ENCODE data around the gene SDR9C7.
"Not testable (repeated sequence)": the region's sequence is repeated elsewhere in the genome, so short reads cannot be mapped to it uniquely, and the experiment has no call there.

Gene SDR9C7

GRCh38 chr12:56951582-56952339, 17.6 kb upstream of the SDR9C7 start:
- DNase-seq, result no peak

- no peak for DNase-seq
Observed at GRCh38 chr12:56948881-56949280, 14.7 kb upstream of the SDR9C7 start.

GRCh38 chr12:56948457-56948777, 14.2 kb upstream of the SDR9C7 start:
- DNase-seq, result no peak

GRCh38 chr12:56947633-56948456, 13.6 kb upstream of the SDR9C7 start:
- DNase-seq, result no peak

- no peak for DNase-seq
Observed at GRCh38 chr12:56943878-56944277, 9.7 kb upstream of the SDR9C7 start.

- DNase-seq, result not testable (repeated sequence)
Observed at GRCh38 chr12:56943374-56943773, 9.2 kb upstream of the SDR9C7 start.

GRCh38 chr12:56941299-56942017, 7.2 kb upstream of the SDR9C7 start:
- no peak for DNase-seq

- DNase-seq, result not testable (repeated sequence)
Observed at GRCh38 chr12:56940942-56941298, 6.7 kb upstream of the SDR9C7 start.

GRCh38 chr12:56935752-56936151, 1.5 kb upstream of the SDR9C7 start:
- no peak for DNase-seq

- no peak for DNase-seq
Observed at GRCh38 chr12:56935157-56935556, 949 bp upstream of the SDR9C7 start.

GRCh38 chr12:56932867-56933266, 1.3 kb downstream of the SDR9C7 start:
- no peak for DNase-seq

- no peak for DNase-seq
Observed at GRCh38 chr12:56932146-56932545, 2.1 kb downstream of the SDR9C7 start.

GRCh38 chr12:56931474-56931978, 2.7 kb downstream of the SDR9C7 start:
- no peak for DNase-seq

GRCh38 chr12:56930241-56930640, 4.0 kb downstream of the SDR9C7 start:
- DNase-seq, result no peak

- no peak for DNase-seq
Observed at GRCh38 chr12:56929780-56930179, 4.4 kb downstream of the SDR9C7 start.

GRCh38 chr12:56928262-56928661, 5.9 kb downstream of the SDR9C7 start:
- DNase-seq, result no peak

- DNase-seq, result no peak
Observed at GRCh38 chr12:56927281-56927680, 6.9 kb downstream of the SDR9C7 start.

GRCh38 chr12:56922031-56922430, 12.2 kb downstream of the SDR9C7 start:
- DNase-seq, result no peak

- DNase-seq, result no peak
Observed at GRCh38 chr12:56921346-56921745, 12.9 kb downstream of the SDR9C7 start.

GRCh38 chr12:56918139-56918538, 16.1 kb downstream of the SDR9C7 start:
- DNase-seq, result not testable (repeated sequence)

- DNase-seq, result no peak
Observed at GRCh38 chr12:56916996-56917333, 17.2 kb downstream of the SDR9C7 start.

- DNase-seq, result no peak
Observed at GRCh38 chr12:56916296-56916995, 17.8 kb downstream of the SDR9C7 start.

GRCh38 chr12:56914724-56915123, 19.5 kb downstream of the SDR9C7 start:
- no peak for DNase-seq
